Gastroesophageal sphincter (tissue), 4 donors: ENCODE results near the gene CLCC1. TPM values are rescaled to one million over a fixed set of nuclear protein-coding genes. Genes with fewer than 3 reads are reported as not detected.

ENCODE experiments used
- ATAC-seq: fragments of 150-250 bp; one replicate; pipeline ENCODE4 v1.9.1; 2016; ENCODE audit warnings: mild to moderate bottlenecking, moderate library complexity
- H3K27ac ChIP-seq, 4 donors: fragments of 200-600 bp; sonication (generic) in 3 of 4; 1 replicate in 3 of 4; 2 replicates in 1 of 4; pipeline ENCODE4 v1.5.1; 2016 to 2019
- H3K27me3 ChIP-seq: fragments of 200-600 bp; sonication (generic); one replicate; pipeline ENCODE4 v1.5.1; 2019
- H3K36me3 ChIP-seq, 2 donors: fragments of 200-600 bp; sonication (generic); one replicate each; pipeline ENCODE4 v1.5.1; 2019; ENCODE audit warnings: control low read depth in 1 of 2
- H3K4me1 ChIP-seq, 3 donors: fragments of 200-600 bp; sonication (generic); 1 replicate in 2 of 3; 2 replicates in 1 of 3; pipeline ENCODE4 v1.5.1; 2016 to 2019; ENCODE audit warnings: control low read depth in 2 of 3
- H3K4me3 ChIP-seq, 2 donors: fragments of 200-600 bp; sonication (generic); one replicate each; pipeline ENCODE4 v1.5.1; 2019; ENCODE audit warnings: mild to moderate bottlenecking in 1 of 2, moderate library complexity in 1 of 2
- H3K9me3 ChIP-seq, 3 donors: fragments of 200-600 bp; sonication (generic); one replicate each; pipeline ENCODE4 v1.5.1; 2017 to 2019; ENCODE audit warnings: control low read depth in 2 of 3
- CTCF ChIP-seq, 4 experiments: fragments of 200-600 bp in 2 of 4; fragments of 450-650 bp in 2 of 4; sonication (generic) in 1 of 4; IDR thresholded peaks; one replicate each; pipeline ENCODE4 v1.5.1; 2017 to 2019; ENCODE audit warnings: antibody characterized with exemption in 4 of 4, mild to moderate bottlenecking in 2 of 4, moderate library complexity in 2 of 4
- EP300 ChIP-seq: sonication (generic); formaldehyde crosslinking; IDR thresholded peaks from one replicate; pipeline ENCODE4 v1.6.1; 2017; ENCODE audit warnings: antibody characterized with exemption, mild to moderate bottlenecking
- POLR2A ChIP-seq, 2 donors: fragments of 450-650 bp; IDR thresholded peaks; one replicate each; pipeline ENCODE4 v1.6.1; 2017; ENCODE audit warnings: antibody characterized with exemption in 2 of 2, mild to moderate bottlenecking in 2 of 2, moderate library complexity in 1 of 2
- POLR2AphosphoS5 ChIP-seq: sonication (generic); formaldehyde crosslinking; IDR thresholded peaks from one replicate; pipeline ENCODE4 v1.6.1; 2017; ENCODE audit warnings: antibody characterized with exemption
- WGBS, 2 donors: methylation state at CpG; one replicate each; pipeline ENCODE4 v1.1.5; 2018; ENCODE audit warnings: low coverage in 1 of 2; 5-methylcytosine and 5-hydroxymethylcytosine counted together
- small RNA-seq, 4 donors: library from RNA; depleted of rRNA; stranded (forward); fragments of <200 nt; gene quantifications; one replicate each; pipeline ENCODE3, GENCODE V24; 2016
- total RNA-seq, 4 donors: library from RNA; depleted of rRNA; stranded (reverse); fragments of >200 nt; gene quantifications; one replicate each; pipeline ENCODE4 v1.1.0, GENCODE V29; 2016

CLCC1 gene
- total RNA-seq, 4 donors from 2014 or later, result 27.4 to 41.2 (median 29.9) TPM

GRCh38 chr1:108916788-108917187 lies 46.5 kb downstream of the CLCC1 start:
- TF ChIP-seq POLR2AphosphoS5 (no peak), EP300 (no peak), CTCF (IDR thresholded peaks at IDR 0.05) (no peak), POLR2A (IDR thresholded peaks at IDR 0.05) (no peak)
- Histone ChIP-seq H3K4me1 (peaks cover 0 to 15% (median 0%) of the 10 kb centered on the region in 3 donors), H3K9me3 (no peaks in the 10 kb centered on the region), H3K27ac (no peak overlapping the region), H3K4me3 (no peak overlapping the region), H3K27me3 (no peaks in the 10 kb centered on the region), H3K36me3 (peaks cover 0 to 54% of the 10 kb centered on the region in 2 donors)
- 82 to 100% methylated on average over 2 of the region's 2 CpGs for whole genome bisulfite sequencing, 2 donors
- no peak for ATAC-seq

Small RNA genes within 50 kb of the gene (small RNA-seq; reads per million reads assigned to genes)
- 0 reads per million in 4 donors for gene BX679664.2

Other genes with a start within 250 kb of the CLCC1 start
- gene STXBP3, start 216.8 kb downstream of the CLCC1 start, total RNA-seq, result 100 to 1,000 TPM in 1 of 4 donors, 10 to 100 TPM in 3; 55.8 to 154 (median 79.9) TPM
- gene AKNAD1, start 106.4 kb downstream of the CLCC1 start, total RNA-seq, result 1 to 10 TPM in 2 of 4 donors, under 1 TPM in 2; 0.27 to 2.5 (median 1.1) TPM
- 100 to 1,000 TPM in 1 of 4 donors, 10 to 100 TPM in 3; 39.4 to 106 (median 99.2) TPM for gene GPSM2, start 86.5 kb downstream of the CLCC1 start, total RNA-seq
- gene WDR47, start 78.6 kb upstream of the CLCC1 start, total RNA-seq, result 10 to 100 TPM; 19.7 to 31.3 (median 25.1) TPM
- 10 to 100 TPM; 54.8 to 73.1 (median 59.1) TPM for gene TAF13, start 112.5 kb upstream of the CLCC1 start, total RNA-seq
- gene TMEM167B, start 127.3 kb upstream of the CLCC1 start, total RNA-seq, result 10 to 100 TPM; 29.3 to 42.3 (median 31.7) TPM
- 10 to 100 TPM in 1 of 4 donors, under 1 TPM in 2, not detected in 1; 0.08 to 18.8 (median 0.40) TPM for gene ELAPOR1, start 150.6 kb upstream of the CLCC1 start, total RNA-seq